AG09319 (cell line): Measurements from ENCODE around the gene ICE2.

Experiments used
- DNase-seq: peaks from one replicate; pipeline ENCODE4 v3.0.0-alpha.2; 2010; ENCODE audit warnings: low read depth; ENCODE audit errors: extremely low read depth
- TF ChIP-seq, protein P1 (sequence below): IDR thresholded peaks from 2 replicates; pipeline ENCODE4 v1.5.1; 2011; ENCODE audit warnings: low read depth, mild to moderate bottlenecking, inconsistent platforms, low read length, moderate library complexity

ICE2 gene

GRCh38 chr15:60372756-60373155 lies 106.2 kb downstream of the ICE2 start:
- DNase-seq = no peak
- TF ChIP-seq, protein P1, sequence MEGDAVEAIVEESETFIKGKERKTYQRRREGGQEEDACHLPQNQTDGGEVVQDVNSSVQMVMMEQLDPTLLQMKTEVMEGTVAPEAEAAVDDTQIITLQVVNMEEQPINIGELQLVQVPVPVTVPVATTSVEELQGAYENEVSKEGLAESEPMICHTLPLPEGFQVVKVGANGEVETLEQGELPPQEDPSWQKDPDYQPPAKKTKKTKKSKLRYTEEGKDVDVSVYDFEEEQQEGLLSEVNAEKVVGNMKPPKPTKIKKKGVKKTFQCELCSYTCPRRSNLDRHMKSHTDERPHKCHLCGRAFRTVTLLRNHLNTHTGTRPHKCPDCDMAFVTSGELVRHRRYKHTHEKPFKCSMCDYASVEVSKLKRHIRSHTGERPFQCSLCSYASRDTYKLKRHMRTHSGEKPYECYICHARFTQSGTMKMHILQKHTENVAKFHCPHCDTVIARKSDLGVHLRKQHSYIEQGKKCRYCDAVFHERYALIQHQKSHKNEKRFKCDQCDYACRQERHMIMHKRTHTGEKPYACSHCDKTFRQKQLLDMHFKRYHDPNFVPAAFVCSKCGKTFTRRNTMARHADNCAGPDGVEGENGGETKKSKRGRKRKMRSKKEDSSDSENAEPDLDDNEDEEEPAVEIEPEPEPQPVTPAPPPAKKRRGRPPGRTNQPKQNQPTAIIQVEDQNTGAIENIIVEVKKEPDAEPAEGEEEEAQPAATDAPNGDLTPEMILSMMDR = no peak

DNA sequence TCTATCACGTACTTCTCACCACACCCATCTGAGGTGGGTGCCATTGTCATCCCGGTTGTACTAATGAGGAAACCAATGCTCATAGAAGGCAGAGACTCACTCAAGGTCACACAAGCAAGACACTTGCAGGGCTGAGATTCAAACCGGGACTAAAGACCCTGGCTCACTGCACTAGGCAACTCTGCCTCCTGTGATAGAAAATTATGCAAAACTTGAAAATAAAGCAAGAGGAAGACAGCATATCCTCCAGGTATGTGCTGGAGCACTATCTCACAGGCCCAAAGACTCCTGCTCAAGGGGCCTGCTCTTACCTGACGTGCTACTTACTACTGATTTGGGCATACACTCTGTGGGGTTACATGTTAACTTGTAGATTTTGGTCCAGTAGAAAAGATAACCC lies 106.7 kb downstream of the ICE2 start:
- TF ChIP-seq, protein P1 = no peak
- DNase-seq = no peak

GRCh38 chr15:60371175-60372051 lies 107.5 kb downstream of the ICE2 start:
- peak; percentile 95 for DNase-seq
- TF ChIP-seq, protein P1 = no peak

DNA sequence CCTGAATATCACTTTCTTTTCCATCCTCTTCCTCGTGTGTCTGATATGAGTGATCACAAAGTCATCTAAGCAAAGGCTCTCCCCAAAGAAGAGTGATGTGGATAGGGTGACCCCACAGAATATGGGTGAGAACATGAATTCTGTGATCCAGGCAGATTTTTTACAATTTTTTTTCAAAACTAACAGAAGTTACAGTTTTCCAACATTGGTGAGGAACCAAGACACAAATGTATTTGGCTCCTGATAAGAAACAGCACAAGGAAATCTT lies 108.1 kb downstream of the ICE2 start:
- TF ChIP-seq, protein P1 = no peak
- no peak for DNase-seq

DNA sequence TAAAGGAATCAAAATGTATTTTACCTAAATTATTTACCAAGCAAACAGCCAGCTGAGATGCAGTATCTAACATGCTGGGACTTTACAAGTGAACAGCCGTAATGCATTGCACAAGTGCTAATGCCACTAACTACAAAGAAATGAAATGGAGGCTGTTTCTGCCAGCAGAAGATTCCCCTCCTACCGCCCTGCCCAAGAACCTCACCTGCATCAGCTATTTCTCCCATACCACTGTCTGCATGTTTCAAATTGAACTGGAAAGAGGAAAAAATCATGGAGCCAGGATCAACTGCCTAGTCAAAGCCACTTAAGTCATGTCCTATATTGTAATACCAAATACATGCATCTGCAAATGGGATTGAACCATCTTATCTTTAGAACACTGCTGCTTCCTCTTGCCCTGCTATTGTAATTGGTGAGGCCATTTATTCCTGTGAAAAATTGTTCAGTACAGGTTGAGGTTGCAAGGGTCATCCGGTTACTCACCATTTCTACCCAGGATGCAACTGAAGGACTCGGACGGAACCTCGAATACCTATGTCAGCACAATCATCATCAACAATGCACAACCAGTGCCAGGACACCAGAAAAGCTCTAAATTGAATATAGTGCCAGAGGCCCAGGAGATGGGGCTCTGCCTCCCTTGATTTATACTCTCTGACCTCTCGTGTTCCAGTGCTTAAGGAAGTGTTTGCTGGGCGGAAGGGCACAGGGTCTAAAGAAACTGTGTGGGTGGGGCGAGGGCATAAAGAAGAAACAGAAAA lies 108.7 kb downstream of the ICE2 start:
- TF ChIP-seq, protein P1 = no peak
- DNase-seq = no peak

- DNase-seq = no peak
- TF ChIP-seq, protein P1 = no peak
These were observed 109.2 kb downstream of the ICE2 start for GRCh38 chr15:60369696-60370095.
